GM21717 (cell line): ENCODE data around the gene SLC6A9.

Source experiments
- ATAC-seq: cut with Tn5 transposase; IDR thresholded peaks from one replicate; pipeline ENCODE4 v1.9.1; 2021; ENCODE audit warnings: mild to moderate bottlenecking, moderate library complexity; ENCODE audit not compliant: unreplicated experiment

The SLC6A9 gene

DNA sequence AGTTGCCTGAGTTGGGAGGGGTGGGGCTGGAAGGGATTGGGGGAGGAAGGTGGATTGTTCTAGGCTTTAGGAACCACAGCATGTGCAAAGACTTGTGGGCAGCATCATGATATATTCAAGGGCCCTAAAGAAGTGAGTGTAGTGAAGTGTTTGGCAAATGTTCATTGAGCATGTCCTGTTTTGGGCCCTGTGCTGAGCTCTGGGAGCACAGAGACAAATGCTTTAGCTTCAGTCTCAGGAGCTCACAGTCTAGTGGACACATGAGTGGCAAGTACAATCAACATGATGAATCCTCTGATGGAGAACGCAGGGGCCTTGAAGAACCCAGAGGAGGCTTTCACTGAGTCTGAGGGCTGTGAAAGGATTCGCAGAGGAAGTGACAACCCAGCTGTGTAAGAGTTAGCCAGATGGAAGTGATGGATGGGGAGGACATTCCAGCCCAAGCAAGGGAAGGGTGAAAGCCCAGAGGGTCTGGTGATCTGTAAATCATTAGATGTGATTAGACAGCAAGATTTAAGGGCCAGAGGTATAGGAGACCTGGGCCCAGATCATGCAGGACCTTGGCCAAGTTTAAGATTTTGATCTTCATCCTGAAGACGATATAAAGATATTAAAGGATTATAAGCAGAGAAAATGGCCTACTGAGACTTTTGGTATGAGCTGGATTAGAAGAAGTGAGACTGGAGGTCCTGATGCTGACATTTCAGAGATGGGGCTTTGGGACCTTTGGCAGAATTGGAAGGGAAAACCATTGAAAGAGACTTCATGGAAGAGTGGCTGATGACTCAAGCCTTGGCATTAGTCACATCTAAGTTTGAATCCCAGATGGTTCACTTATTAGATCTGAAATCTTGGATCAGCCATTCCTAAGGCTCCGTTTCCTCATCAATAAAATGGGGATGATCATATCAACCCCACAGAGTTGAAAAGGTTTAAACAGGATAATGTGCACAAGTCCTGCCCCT, 80.0 kb downstream of the SLC6A9 start:
- ATAC-seq, result no peak

- no peak for ATAC-seq
Measured at GRCh38 chr1:43949678-43950077, 81.6 kb downstream of the SLC6A9 start.

GRCh38 chr1:43947874-43948437, 83.3 kb downstream of the SLC6A9 start:
- ATAC-seq, result no peak

GRCh38 chr1:43947061-43947873, 84.0 kb downstream of the SLC6A9 start:
- ATAC-seq, result peak; percentile 23
